Esophagus (tissue), 2 donors: ENCODE results near the gene B4GALNT4. TPM values are rescaled to one million over a fixed set of nuclear protein-coding genes. Genes with fewer than 3 reads are reported as not detected.
"Not testable (repeated sequence)": the region's sequence is repeated elsewhere in the genome, so short reads cannot be mapped to it uniquely, and the experiment has no call there.

Source experiments
- H3K27ac ChIP-seq, 2 donors: one replicate each; pipeline ENCODE4 v1.5.1; 2013; ENCODE audit warnings: low read depth in 2 of 2, mild to moderate bottlenecking in 2 of 2, inconsistent platforms in 1 of 2, low read length in 1 of 2, moderate library complexity in 1 of 2
- H3K27me3 ChIP-seq, 2 donors: one replicate each; pipeline ENCODE4 v1.6.1; 2013; ENCODE audit warnings: low read length in 2 of 2, control low read depth in 1 of 2, mild to moderate bottlenecking in 1 of 2; ENCODE audit not compliant: insufficient read depth in 2 of 2, control insufficient read depth in 1 of 2
- H3K36me3 ChIP-seq, 2 donors: one replicate each; pipeline ENCODE4 v1.6.1; 2013; ENCODE audit warnings: low read length in 1 of 2; ENCODE audit not compliant: control insufficient read depth in 2 of 2, insufficient read depth in 2 of 2
- H3K4me1 ChIP-seq, 2 donors: one replicate each; pipeline ENCODE4 v1.6.1; 2013; ENCODE audit warnings: low read length in 1 of 2; ENCODE audit not compliant: control insufficient read depth in 2 of 2, insufficient read depth in 2 of 2
- H3K4me3 ChIP-seq, 2 donors: one replicate each; pipeline ENCODE4 v1.5.1; 2013; ENCODE audit warnings: low read length in 2 of 2, mild to moderate bottlenecking in 2 of 2, low read depth in 1 of 2, moderate library complexity in 1 of 2
- H3K9me3 ChIP-seq, 2 donors: one replicate each; pipeline ENCODE4 v1.6.1; 2013; ENCODE audit warnings: mild to moderate bottlenecking in 2 of 2, low read depth in 1 of 2, low read length in 1 of 2, moderate library complexity in 1 of 2; ENCODE audit not compliant: control insufficient read depth in 2 of 2, insufficient read depth in 1 of 2
- WGBS, 2 donors: extraction: QIAGEN DNeasy Blood & Tissue Kit; methylation state at CpG; one replicate each; pipeline ENCODE4 v1.1.7; 2013; 5-methylcytosine and 5-hydroxymethylcytosine counted together
- polyA plus RNA-seq, 2 donors: library from polyadenylated mRNA; stranded (reverse); fragments of 200-250 nt; gene quantifications; one replicate each; pipeline ENCODE4 v1.2.3, GENCODE V29; 2013
- donor health status: healthy with polysubstance abuse.
- donor health status: Bipolar disorder and iron deficiency.

The B4GALNT4 gene
- polyA plus RNA-seq, 2 donors = 5.0 to 5.2 TPM

DNA sequence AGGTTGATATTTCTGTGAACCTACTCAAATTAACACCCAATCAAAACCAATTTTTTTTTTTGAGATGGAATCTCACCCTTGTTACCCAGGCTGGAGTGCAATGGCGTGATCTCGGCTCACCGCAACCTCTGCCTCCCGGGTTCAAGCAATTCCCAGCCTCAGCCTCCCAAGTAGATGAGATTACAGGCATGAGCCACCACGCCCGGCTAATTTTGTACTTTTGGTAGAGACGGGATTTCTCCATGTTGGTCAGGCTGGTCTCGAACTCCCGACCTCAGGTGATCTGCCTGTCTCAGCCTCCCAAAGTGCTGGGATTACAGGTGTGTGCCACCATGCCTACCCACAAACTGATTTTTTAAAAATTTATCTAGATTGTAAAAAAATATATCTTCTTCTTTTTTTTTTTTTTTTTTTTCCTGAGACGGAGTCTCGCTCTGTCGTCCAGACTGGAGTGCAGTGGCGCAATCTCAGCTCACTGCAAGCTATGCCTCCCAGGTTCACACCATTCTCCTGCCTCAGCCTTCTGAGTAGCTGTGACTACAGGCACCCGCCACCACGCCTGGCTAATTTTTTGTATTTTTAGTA, 40.7 kb upstream of the B4GALNT4 start:
- H3K9me3 ChIP-seq, H3K36me3 ChIP-seq, H3K4me1 ChIP-seq, H3K27me3 ChIP-seq, H3K4me3 ChIP-seq, H3K27ac ChIP-seq: not testable (repeated sequence)
- 91 to 93% methylated on average over 15 of the region's 15 CpGs for WGBS, 2 donors

DNA sequence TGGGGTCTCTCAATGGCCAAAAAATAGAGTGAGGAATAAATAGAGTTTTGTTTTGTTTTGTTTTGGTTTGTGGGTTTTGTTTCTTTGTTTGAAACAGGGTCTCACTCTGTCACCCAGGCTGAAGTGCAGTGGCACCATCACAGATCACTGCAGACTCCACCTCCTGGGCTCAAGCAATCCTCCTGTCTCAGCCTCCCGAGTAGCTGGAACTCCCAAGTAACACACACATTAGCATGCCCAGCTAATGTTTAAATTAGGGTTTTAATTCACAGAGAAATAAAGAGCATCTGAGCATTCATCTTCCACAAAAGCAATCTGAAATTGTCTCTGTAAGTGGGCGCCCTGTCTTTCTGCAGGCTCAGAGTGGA, 39.4 kb upstream of the B4GALNT4 start:
- Histone ChIP-seq H3K4me3 (no peak overlapping the region), H3K36me3 (no peaks in the 10 kb centered on the region), H3K27me3 (no peaks in the 10 kb centered on the region), H3K4me1 (peaks cover 6 to 7% of the 10 kb centered on the region in 2 donors), H3K27ac (no peak overlapping the region), H3K9me3 (peaks cover 1 to 3% of the 10 kb centered on the region in 2 donors)
- WGBS, 2 donors = 96 to 98% methylated on average over 2 of the region's 2 CpGs

- 65 to 77% methylated on average over 14 of the region's 14 CpGs for WGBS, 2 donors
- Histone ChIP-seq H3K9me3 (peaks cover 1 to 3% of the 10 kb centered on the region in 2 donors), H3K4me3 (no peak overlapping the region), H3K27me3 (no peaks in the 10 kb centered on the region), H3K36me3 (no peaks in the 10 kb centered on the region), H3K4me1 (peaks cover 6 to 7% of the 10 kb centered on the region in 2 donors), H3K27ac (no peak overlapping the region)
Observed at GRCh38 chr11:330307-330693, 39.0 kb upstream of the B4GALNT4 start.

- Histone ChIP-seq H3K36me3 (no peaks in the 10 kb centered on the region), H3K27ac (no peak overlapping the region), H3K4me1 (peaks cover 6 to 7% of the 10 kb centered on the region in 2 donors), H3K9me3 (peaks cover 1 to 3% of the 10 kb centered on the region in 2 donors), H3K4me3 (no peak overlapping the region), H3K27me3 (no peaks in the 10 kb centered on the region)
- 79 to 80% methylated on average over 34 of the region's 34 CpGs for WGBS, 2 donors
Observed at GRCh38 chr11:330694-331357, 38.5 kb upstream of the B4GALNT4 start.

GRCh38 chr11:331358-332060, 37.8 kb upstream of the B4GALNT4 start:
- H3K27ac ChIP-seq = no peak overlapping the region
- H3K36me3 ChIP-seq = no peaks in the 10 kb centered on the region
- peaks cover 1 to 3% of the 10 kb centered on the region in 2 donors for H3K9me3 ChIP-seq
- H3K4me1 ChIP-seq = peaks cover 6% of the 10 kb centered on the region in 2 donors
- 84 to 85% methylated on average over 18 to 19 of the region's 19 CpGs for whole genome bisulfite sequencing, 2 donors
- H3K4me3 ChIP-seq = no peak overlapping the region
- H3K27me3 ChIP-seq = no peaks in the 10 kb centered on the region

- Histone ChIP-seq H3K4me1 (peaks cover 3 to 6% of the 10 kb centered on the region in 2 donors), H3K27me3 (no peaks in the 10 kb centered on the region), H3K36me3 (no peaks in the 10 kb centered on the region), H3K27ac (no peak overlapping the region), H3K4me3 (no peak overlapping the region), H3K9me3 (peaks cover 1 to 3% of the 10 kb centered on the region in 2 donors)
- WGBS, 2 donors = 90 to 92% methylated on average over 23 of the region's 23 CpGs
Observed at GRCh38 chr11:332651-333480, 36.4 kb upstream of the B4GALNT4 start.

DNA sequence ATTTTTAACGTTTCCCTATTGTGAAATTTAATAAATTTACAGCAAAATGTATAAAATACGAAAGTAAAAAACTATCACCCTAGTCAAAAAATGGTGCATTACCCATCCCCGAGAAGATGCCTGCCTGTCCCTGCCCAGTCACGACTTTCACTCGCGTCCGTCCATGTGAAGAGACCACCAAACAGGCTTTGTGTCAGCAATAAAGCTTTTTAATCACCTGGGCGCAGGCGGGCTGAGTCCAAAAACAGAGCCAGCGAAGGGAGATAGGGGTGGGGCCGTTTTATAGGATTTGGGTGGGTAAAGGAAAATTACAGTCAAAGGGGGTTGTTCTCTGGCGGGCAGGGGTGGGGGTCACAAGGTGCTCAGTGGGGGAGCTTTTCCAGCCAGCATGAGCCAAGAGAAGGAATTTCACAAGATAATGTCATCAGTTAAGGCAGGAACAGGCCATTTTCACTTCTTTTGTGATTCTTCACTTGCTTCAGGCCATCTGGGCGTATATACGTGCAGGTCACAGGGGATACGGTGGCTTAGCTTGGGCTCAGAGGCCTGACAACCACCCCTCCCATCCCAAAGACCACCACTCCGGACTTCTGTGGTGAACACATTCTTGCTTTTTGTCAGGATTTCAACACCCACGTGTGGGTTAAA, 35.6 kb upstream of the B4GALNT4 start:
- not testable (repeated sequence) for H3K27me3 ChIP-seq, H3K4me1 ChIP-seq, H3K4me3 ChIP-seq, H3K9me3 ChIP-seq, H3K27ac ChIP-seq, H3K36me3 ChIP-seq
- 87 to 89% methylated on average over 17 of the region's 17 CpGs for WGBS, 2 donors

DNA sequence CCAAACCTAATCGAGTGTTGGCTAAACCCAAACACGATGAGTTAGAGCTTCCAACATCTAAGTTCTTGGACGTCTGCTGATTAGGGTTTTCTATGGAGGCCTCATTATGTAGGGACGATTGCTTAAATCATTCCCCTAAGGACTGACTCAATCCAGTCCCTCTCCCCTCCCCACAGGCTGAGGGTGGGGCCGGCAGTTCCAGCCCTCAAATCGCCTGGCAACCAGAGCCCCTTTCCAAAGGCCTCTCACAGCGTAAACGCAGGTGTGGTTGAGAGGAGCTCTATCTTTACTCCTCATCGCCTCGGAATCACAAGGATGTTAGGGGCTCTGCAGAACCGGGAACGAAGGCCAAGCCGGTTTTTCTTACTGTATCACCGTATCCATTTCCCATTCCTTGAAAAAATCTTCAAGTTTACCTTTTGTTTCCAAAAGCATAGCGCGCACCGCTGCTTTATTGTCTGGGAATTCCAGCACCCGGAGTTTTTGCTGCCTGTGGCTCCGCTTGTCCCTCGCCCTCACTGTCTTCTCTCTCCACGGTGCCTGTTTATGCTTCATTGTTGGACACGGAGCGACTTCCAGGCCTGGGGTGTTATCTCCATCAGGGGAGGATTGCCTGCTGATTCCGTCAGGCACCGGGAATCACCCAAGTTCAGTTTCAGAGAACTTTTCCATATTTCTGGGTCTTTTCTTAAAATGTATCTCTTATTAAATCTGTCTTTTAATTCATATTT, 34.9 kb upstream of the B4GALNT4 start:
- 64 to 73% methylated on average over 25 of the region's 25 CpGs for WGBS, 2 donors
- H3K36me3 ChIP-seq = no peaks in the 10 kb centered on the region
- H3K9me3 ChIP-seq = peaks cover 1 to 3% of the 10 kb centered on the region in 2 donors
- H3K4me3 ChIP-seq = no peak overlapping the region
- H3K27ac ChIP-seq = no peak overlapping the region
- peaks cover 3 to 6% of the 10 kb centered on the region in 2 donors for H3K4me1 ChIP-seq
- H3K27me3 ChIP-seq = no peaks in the 10 kb centered on the region
